ENCODE results near the gene CDKL5.

CDKL5 gene

DNA sequence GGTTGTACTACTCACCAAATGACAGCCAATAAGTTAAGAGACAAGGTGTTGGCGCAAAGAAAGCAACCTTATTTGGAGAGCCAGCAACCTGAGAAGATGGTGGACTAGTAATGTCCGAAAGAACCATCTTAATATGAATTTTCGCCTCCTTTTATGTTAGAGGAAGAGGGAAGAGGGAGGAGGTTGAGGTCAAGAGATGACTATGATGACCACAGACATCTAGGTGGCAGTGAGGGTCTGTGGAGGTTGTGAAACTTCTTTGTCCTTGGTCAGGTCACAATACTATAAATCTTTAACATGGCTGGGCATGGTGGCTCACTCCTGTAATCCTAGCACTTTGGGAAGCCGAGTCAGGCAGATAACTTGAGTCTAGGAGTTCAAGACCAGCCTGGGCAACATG is 15.4 kb downstream of the CDKL5 start:
- no peak for TF ChIP-seq EP300 (IDR thresholded peaks at IDR 0.05; ENCODE audit: borderline replicate concordance)
- no peak for TF ChIP-seq EGR1 (IDR thresholded peaks at IDR 0.05)
- TF ChIP-seq, protein P1, sequence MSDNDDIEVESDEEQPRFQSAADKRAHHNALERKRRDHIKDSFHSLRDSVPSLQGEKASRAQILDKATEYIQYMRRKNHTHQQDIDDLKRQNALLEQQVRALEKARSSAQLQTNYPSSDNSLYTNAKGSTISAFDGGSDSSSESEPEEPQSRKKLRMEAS (IDR thresholded peaks at IDR 0.05) = no peak
- TF ChIP-seq FOXM1 (IDR thresholded peaks at IDR 0.05; ENCODE audit: borderline replicate concordance, low read depth) = no peak
- TF ChIP-seq NFIC (IDR thresholded peaks at IDR 0.05) = no peak
- no peak for TF ChIP-seq YY1 (IDR thresholded peaks at IDR 0.05; ENCODE audit: low read depth)
- TF ChIP-seq TAF1 (IDR thresholded peaks at IDR 0.05; ENCODE audit: low read depth) = no peak
- TF ChIP-seq ZBTB7A (IDR thresholded peaks at IDR 0.05; ENCODE audit: low read depth) = no peak
- TF ChIP-seq TEAD4 (IDR thresholded peaks at IDR 0.05) = no peak
- TF ChIP-seq CEBPB (IDR thresholded peaks at IDR 0.05) = no peak
- no peak for TF ChIP-seq RAD21 (IDR thresholded peaks at IDR 0.05; ENCODE audit: low read depth)
- no peak for TF ChIP-seq CREB1 (IDR thresholded peaks at IDR 0.05; ENCODE audit: low read depth)
- no peak for TF ChIP-seq USF1 (IDR thresholded peaks at IDR 0.05)
- no peak for TF ChIP-seq TCF12 (IDR thresholded peaks at IDR 0.05; ENCODE audit: low read depth)
- no peak for TF ChIP-seq REST (IDR thresholded peaks at IDR 0.05; ENCODE audit: low read depth)

GRCh38 chrX:18441780-18442367 is 16.5 kb downstream of the CDKL5 start:
- no peak for TF ChIP-seq TCF12 (IDR thresholded peaks at IDR 0.05; ENCODE audit: low read depth)
- TF ChIP-seq, protein P1 (IDR thresholded peaks at IDR 0.05) = no peak
- TF ChIP-seq NFIC (IDR thresholded peaks at IDR 0.05) = no peak
- no peak for TF ChIP-seq USF1 (IDR thresholded peaks at IDR 0.05)
- no peak for TF ChIP-seq EP300 (IDR thresholded peaks at IDR 0.05; ENCODE audit: borderline replicate concordance)
- TF ChIP-seq CREB1 (IDR thresholded peaks at IDR 0.05; ENCODE audit: low read depth) = no peak
- no peak for TF ChIP-seq CEBPB (IDR thresholded peaks at IDR 0.05)
- no peak for TF ChIP-seq YY1 (IDR thresholded peaks at IDR 0.05; ENCODE audit: low read depth)
- no peak for TF ChIP-seq TEAD4 (IDR thresholded peaks at IDR 0.05)
- no peak for TF ChIP-seq RAD21 (IDR thresholded peaks at IDR 0.05; ENCODE audit: low read depth)
- TF ChIP-seq EGR1 (IDR thresholded peaks at IDR 0.05) = no peak
- no peak for TF ChIP-seq REST (IDR thresholded peaks at IDR 0.05; ENCODE audit: low read depth)
- TF ChIP-seq ZBTB7A (IDR thresholded peaks at IDR 0.05; ENCODE audit: low read depth) = no peak
- TF ChIP-seq FOXM1 (IDR thresholded peaks at IDR 0.05; ENCODE audit: borderline replicate concordance, low read depth) = no peak
- no peak for TF ChIP-seq TAF1 (IDR thresholded peaks at IDR 0.05; ENCODE audit: low read depth)

GRCh38 chrX:18448416-18448815 is 23.0 kb downstream of the CDKL5 start:
- TF ChIP-seq EGR1 (IDR thresholded peaks at IDR 0.05) (no peak), USF1 (IDR thresholded peaks at IDR 0.05) (no peak), NFIC (IDR thresholded peaks at IDR 0.05) (no peak), EP300 (IDR thresholded peaks at IDR 0.05; ENCODE audit: borderline replicate concordance) (no peak), TCF12 (IDR thresholded peaks at IDR 0.05; ENCODE audit: low read depth) (no peak)
- TF ChIP-seq, protein P1 (IDR thresholded peaks at IDR 0.05) = no peak

- TF ChIP-seq CEBPB (IDR thresholded peaks at IDR 0.05) (no peak), NFIC (IDR thresholded peaks at IDR 0.05) (no peak), TAF1 (IDR thresholded peaks at IDR 0.05; ENCODE audit: low read depth) (no peak), REST (IDR thresholded peaks at IDR 0.05; ENCODE audit: low read depth) (no peak), EP300 (IDR thresholded peaks at IDR 0.05; ENCODE audit: borderline replicate concordance) (no peak), TEAD4 (IDR thresholded peaks at IDR 0.05) (no peak), EGR1 (IDR thresholded peaks at IDR 0.05) (no peak), FOXM1 (IDR thresholded peaks at IDR 0.05; ENCODE audit: borderline replicate concordance, low read depth) (no peak), ZBTB7A (IDR thresholded peaks at IDR 0.05; ENCODE audit: low read depth) (no peak), YY1 (IDR thresholded peaks at IDR 0.05; ENCODE audit: low read depth) (no peak)
Measured at GRCh38 chrX:18449236-18449635, 23.8 kb downstream of the CDKL5 start.
